HG02759 (cell line): ENCODE measurements around the gene WNT7B.
"Not testable (repeated sequence)": the region's sequence is repeated elsewhere in the genome, so short reads cannot be mapped to it uniquely, and the experiment has no call there.

Experiments used
- ATAC-seq: cut with Tn5 transposase; IDR thresholded peaks from one replicate; pipeline ENCODE4 v1.9.1; 2021; ENCODE audit warnings: mild to moderate bottlenecking, moderate library complexity; ENCODE audit not compliant: unreplicated experiment

The WNT7B gene

DNA sequence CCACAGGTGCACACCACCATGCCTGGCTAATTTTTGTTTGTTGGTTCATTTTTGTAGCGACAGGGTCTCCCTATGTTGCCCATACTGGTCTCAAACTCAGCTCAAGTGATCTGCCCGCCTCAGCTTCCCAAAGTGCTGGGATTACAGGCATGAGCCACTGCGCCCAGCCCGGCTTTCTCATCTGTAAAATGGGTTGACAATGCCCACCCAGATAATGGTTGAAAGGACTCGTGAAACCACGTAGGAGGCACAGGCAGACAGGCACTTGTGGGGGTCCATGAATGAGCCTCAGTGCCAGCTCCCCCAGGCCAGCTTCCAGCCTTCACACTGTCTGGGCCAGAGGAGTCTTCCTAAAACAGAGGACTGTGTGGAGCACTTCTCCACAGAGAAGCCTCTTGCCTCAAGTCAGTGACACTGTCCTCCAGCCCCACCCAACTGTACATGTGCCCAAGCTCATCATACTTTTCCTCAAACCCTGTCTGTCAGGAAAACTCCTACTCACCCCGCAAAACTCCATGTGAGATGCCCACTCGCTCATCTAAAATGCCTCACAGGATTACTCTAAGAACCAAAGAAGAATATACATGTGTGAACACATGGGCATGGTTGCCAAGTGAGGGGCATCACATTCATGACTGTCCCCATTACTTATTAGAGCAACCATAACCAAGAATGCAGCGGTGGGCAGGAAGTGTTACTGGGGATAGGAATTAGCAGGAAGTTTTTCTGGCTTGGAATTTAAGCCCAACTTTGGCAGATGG lies 32.1 kb upstream of the WNT7B start:
- ATAC-seq = no peak

DNA sequence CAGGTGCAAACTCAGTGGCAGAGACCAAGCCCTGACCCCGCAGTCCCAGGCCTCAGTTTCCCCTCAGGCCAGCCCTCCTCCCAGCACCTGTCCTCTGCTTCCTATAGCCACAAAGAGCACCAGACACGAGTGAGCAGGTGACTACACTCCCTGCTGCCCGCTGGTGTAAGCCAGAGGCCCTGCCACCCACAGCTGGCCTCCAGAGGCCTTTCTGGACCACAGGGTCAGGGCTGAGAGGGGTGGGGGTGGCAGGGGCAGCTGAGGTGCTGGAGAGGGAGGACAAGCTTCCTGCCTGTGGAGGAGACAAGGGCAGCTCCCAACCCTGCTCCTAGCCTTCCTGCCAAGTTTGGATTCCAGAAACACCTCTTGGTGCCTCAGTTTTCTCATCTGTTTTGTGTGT lies 31.3 kb upstream of the WNT7B start:
- ATAC-seq = no peak

DNA sequence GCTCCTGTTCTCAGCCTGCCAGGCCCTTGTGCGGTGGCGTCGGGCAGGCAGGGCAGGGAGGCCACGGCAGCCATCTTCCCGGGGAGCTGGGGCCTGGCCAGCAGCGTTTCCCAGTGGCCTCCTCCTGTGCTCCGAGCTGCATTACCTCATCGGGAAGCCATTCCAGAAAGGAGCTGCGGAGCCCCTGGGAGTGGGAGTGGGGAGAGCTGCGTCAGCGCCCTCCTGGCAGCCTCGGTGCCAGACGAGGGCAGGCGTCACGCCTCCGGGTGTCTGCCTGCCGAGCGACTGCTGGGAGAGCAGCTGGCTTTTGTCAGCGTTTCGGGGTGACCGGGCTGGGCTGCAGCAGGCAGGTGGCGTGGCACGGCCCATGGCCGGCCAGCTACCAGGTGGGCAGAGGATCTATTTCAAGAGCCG lies 30.9 kb upstream of the WNT7B start:
- no peak for ATAC-seq

DNA sequence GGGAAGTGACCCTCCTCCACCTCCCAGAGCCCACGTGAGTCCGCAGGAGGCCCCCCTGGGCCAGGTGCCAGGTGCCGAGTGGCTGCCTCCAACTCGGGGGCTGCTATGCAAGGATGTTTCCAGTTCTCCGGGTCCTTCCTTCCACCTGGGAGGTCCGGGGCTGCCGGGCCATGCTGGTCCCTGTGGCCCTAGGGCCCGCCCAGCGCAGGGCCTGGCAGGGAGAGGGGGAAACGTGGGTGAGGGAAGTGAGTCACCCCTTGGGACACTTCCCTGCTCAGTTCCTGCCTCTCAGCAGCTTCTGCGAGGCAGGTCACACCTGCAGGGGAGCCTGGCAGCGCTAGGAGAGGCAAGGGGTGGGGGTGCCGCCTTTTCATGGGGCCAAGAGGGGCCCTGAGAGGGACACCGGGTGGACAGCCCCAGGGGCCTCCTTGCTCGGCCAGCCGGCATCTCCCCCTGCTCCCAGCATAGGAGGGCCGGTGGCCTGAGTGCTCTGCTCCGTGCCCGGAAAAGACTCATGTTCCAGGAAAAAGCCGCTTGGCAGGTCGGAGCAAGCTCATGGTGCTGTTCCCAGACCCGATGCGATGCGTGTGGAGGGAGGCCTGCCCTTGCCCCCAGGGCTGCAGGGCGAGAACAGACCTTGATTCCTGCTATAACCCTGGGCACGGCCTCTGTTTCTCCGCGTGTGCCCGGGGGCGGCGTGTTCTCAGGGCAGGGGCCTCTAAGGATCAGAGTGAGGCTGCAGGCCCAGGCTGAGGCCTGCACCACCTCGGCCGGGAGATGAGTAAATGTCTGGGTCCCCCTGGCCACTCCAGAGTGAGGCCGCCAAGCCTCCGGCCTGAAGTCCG lies 30.3 kb upstream of the WNT7B start:
- no peak for ATAC-seq

- no peak for ATAC-seq
These were observed 29.5 kb upstream of the WNT7B start for GRCh38 chr22:46006379-46007002.

DNA sequence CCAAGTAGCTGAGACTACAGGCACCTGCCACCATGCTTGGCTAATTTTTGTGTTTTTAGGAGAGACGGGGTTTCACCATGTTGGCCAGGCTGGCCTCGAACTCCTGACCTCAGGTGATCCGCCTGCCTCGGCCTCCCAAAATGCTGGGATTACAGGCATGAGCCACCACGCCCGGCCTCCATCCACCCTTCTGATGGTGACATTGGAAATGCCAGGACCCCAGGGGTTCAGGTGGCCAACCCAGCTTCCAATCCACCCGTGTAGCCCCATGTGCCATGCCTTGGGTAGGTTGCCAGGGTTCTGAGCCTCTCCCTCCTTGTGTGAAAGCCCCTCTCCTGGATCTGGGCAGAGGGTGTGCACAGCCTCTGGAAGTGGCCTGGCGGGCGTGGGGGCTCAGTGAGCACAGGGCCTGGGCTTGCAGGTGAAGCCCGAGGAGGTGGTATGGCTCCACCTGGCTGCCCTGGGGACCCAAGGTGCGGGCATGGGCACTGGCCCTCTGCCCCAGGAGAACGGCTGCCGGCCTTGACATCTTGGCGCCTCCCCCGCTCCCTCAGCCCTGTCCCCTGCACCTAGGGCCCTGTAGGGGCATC lies 28.2 kb upstream of the WNT7B start:
- ATAC-seq = not testable (repeated sequence)

GRCh38 chr22:46004105-46004866 lies 27.3 kb upstream of the WNT7B start:
- ATAC-seq = no peak

GRCh38 chr22:46003271-46004091 lies 26.5 kb upstream of the WNT7B start:
- no peak for ATAC-seq

- ATAC-seq = no peak
These were observed 25.9 kb upstream of the WNT7B start for GRCh38 chr22:46002757-46003270.

- ATAC-seq = no peak
These were observed 24.6 kb upstream of the WNT7B start for GRCh38 chr22:46001426-46002106.

- no peak for ATAC-seq
These were observed 24.1 kb upstream of the WNT7B start for GRCh38 chr22:46001046-46001425.

DNA sequence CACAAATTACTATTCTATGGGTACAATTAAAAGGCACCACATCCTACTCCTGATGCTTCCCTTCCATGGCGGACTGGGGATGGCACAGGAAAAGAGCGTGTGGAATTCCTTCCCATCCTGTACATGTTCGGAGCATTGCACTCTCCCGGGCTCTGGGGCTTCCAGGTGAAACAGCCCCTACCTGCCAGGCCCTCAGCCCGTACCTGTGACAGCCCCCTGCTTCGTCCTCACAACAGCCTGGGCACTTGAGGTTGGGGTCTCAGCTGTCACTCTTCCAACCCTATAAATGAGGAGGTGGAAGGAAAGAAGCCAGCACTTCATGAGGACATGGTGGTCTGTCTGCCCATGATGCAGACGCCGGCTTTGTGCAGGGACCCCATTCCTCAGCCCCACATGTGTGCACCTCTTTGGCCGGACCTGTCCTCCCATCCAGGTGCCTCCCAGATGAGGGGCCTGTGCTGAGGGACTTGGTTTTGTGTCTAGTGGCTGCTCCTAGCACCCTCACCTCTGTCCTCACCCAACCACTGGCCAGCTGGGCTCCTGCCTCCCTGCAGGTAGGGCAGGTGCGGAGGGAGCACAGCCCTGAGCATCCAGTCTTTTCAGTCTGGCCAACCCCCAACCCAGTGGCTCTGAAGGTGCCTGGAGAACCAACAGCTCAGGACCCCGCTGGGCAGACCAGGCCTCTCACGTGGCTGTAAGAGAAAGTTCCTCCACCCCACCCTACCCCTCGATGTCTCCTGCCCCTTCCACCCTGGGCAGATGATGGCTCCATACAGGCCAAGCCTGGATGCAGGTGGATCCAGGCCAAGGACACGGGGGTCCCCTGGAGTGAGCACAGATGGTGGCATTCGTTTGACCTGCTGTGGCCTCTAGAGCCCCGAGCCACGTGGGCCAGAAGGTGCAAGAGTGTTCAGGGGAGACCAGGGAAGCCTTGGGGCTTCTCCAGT lies 23.4 kb upstream of the WNT7B start:
- no peak for ATAC-seq

GRCh38 chr22:45999379-45999971 lies 22.5 kb upstream of the WNT7B start:
- no peak for ATAC-seq

- ATAC-seq = no peak
These were observed 21.8 kb upstream of the WNT7B start for GRCh38 chr22:45998638-45999378.

DNA sequence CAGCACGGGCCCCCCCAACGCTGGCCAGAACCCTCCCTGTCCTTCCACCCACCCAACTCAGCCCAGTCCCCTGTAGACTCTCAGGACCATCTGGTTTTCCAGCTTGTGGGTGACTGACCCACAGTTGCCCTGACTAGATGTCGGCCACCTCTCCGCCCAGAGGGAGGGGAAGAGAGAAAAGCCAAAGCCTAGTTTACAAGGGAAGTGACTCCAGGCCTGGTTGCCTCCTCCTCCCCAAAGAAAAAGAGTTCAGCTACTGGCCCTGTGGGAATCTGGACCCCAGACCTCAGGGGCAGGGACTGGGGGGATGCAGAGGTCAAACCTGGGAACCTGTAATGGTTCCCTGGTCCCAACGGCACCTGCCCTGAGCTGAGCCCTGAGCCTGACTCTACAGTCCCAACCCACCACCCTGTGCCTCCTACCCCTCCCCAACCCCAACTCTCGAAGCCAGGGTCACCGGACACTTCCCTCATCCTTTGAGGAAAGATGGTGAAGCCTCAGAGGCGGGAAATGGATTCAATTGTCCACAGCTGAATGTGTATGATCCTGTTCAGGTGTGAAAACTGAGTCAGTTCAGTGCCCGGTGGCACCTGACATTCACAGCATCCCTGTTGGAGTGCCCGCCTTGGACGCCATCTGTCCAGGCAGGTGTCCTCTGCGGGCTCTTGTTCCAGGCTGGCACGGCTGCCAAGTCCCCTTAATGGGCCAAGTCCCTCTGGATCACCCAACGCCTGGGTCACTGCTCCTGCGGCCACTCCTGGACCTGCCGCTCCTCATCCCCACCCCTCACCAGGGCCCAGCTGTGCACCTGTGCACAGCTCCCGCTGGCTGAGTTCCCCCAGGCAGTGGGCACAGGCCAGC lies 21.0 kb upstream of the WNT7B start:
- no peak for ATAC-seq
